Testis (tissue), 2 donors: ENCODE results near the gene POU2AF1.

Experiments used
- CTCF ChIP-seq, 3 experiments: fragments of 450-650 bp in 2 of 3; fragments of 200-600 bp in 1 of 3; sonication (generic) in 1 of 3; IDR thresholded peaks; one replicate each; pipeline ENCODE4 v1.5.1; 2016 to 2019; ENCODE audit warnings: antibody characterized with exemption in 3 of 3, mild to moderate bottlenecking in 2 of 3, moderate library complexity in 1 of 3
- POLR2A ChIP-seq: fragments of 450-650 bp; IDR thresholded peaks from one replicate; pipeline ENCODE4 v1.6.1; 2017; ENCODE audit warnings: antibody characterized with exemption, mild to moderate bottlenecking, moderate library complexity

- TF ChIP-seq CTCF (IDR thresholded peaks at IDR 0.05) (no peak), POLR2A (no peak)
Observed at GRCh38 chr11:111388420-111388819, 9.3 kb upstream of the POU2AF1 start.
